Gastroesophageal sphincter (tissue), 4 donors: ENCODE data around the gene IFNGR1. TPM values are rescaled to one million over a fixed set of nuclear protein-coding genes. Genes with fewer than 3 reads are reported as not detected.

Source experiments
- ATAC-seq: fragments of 150-250 bp; one replicate; pipeline ENCODE4 v1.9.1; 2016; ENCODE audit warnings: mild to moderate bottlenecking, moderate library complexity
- H3K27ac ChIP-seq, 4 donors: fragments of 200-600 bp; sonication (generic) in 3 of 4; 1 replicate in 3 of 4; 2 replicates in 1 of 4; pipeline ENCODE4 v1.5.1; 2016 to 2019
- H3K27me3 ChIP-seq: fragments of 200-600 bp; sonication (generic); one replicate; pipeline ENCODE4 v1.5.1; 2019
- H3K36me3 ChIP-seq, 2 donors: fragments of 200-600 bp; sonication (generic); one replicate each; pipeline ENCODE4 v1.5.1; 2019; ENCODE audit warnings: control low read depth in 1 of 2
- H3K4me1 ChIP-seq, 3 donors: fragments of 200-600 bp; sonication (generic); 1 replicate in 2 of 3; 2 replicates in 1 of 3; pipeline ENCODE4 v1.5.1; 2016 to 2019; ENCODE audit warnings: control low read depth in 2 of 3
- H3K4me3 ChIP-seq, 2 donors: fragments of 200-600 bp; sonication (generic); one replicate each; pipeline ENCODE4 v1.5.1; 2019; ENCODE audit warnings: mild to moderate bottlenecking in 1 of 2, moderate library complexity in 1 of 2
- H3K9me3 ChIP-seq, 3 donors: fragments of 200-600 bp; sonication (generic); one replicate each; pipeline ENCODE4 v1.5.1; 2017 to 2019; ENCODE audit warnings: control low read depth in 2 of 3
- CTCF ChIP-seq, 4 experiments: fragments of 200-600 bp in 2 of 4; fragments of 450-650 bp in 2 of 4; sonication (generic) in 1 of 4; IDR thresholded peaks; one replicate each; pipeline ENCODE4 v1.5.1; 2017 to 2019; ENCODE audit warnings: antibody characterized with exemption in 4 of 4, mild to moderate bottlenecking in 2 of 4, moderate library complexity in 2 of 4
- EP300 ChIP-seq: sonication (generic); formaldehyde crosslinking; IDR thresholded peaks from one replicate; pipeline ENCODE4 v1.6.1; 2017; ENCODE audit warnings: antibody characterized with exemption, mild to moderate bottlenecking
- POLR2A ChIP-seq, 2 donors: fragments of 450-650 bp; IDR thresholded peaks; one replicate each; pipeline ENCODE4 v1.6.1; 2017; ENCODE audit warnings: antibody characterized with exemption in 2 of 2, mild to moderate bottlenecking in 2 of 2, moderate library complexity in 1 of 2
- POLR2AphosphoS5 ChIP-seq: sonication (generic); formaldehyde crosslinking; IDR thresholded peaks from one replicate; pipeline ENCODE4 v1.6.1; 2017; ENCODE audit warnings: antibody characterized with exemption
- WGBS, 2 donors: methylation state at CpG; one replicate each; pipeline ENCODE4 v1.1.5; 2018; ENCODE audit warnings: low coverage in 1 of 2; 5-methylcytosine and 5-hydroxymethylcytosine counted together
- total RNA-seq, 4 donors: library from RNA; depleted of rRNA; stranded (reverse); fragments of >200 nt; gene quantifications; one replicate each; pipeline ENCODE4 v1.1.0, GENCODE V29; 2016

Gene IFNGR1
- total RNA-seq, 4 donors from 2014 or later: 45.8 to 104 (median 66.9) TPM

- H3K27ac ChIP-seq: no peak overlapping the region
- H3K9me3 ChIP-seq: no peaks in the 10 kb centered on the region
- no peak overlapping the region for H3K4me3 ChIP-seq
- H3K36me3 ChIP-seq: no peaks in the 10 kb centered on the region
- 45 to 50% methylated on average over 5 of the region's 5 CpGs for WGBS, 2 donors
- no peak for ATAC-seq
- TF ChIP-seq POLR2AphosphoS5: no peak
- TF ChIP-seq EP300: no peak
- no peak for TF ChIP-seq CTCF (IDR thresholded peaks at IDR 0.05)
- no peak for TF ChIP-seq POLR2A (IDR thresholded peaks at IDR 0.05)
- H3K27me3 ChIP-seq: no peaks in the 10 kb centered on the region
- peaks cover 3 to 22% (median 7%) of the 10 kb centered on the region in 3 donors for H3K4me1 ChIP-seq
These were observed 45.3 kb upstream of the IFNGR1 start for GRCh38 chr6:137264311-137265075.

- Histone ChIP-seq H3K36me3 (no peaks in the 10 kb centered on the region), H3K4me1 (peaks cover 3 to 22% (median 7%) of the 10 kb centered on the region in 3 donors), H3K4me3 (no peak overlapping the region), H3K9me3 (peaks cover 0 to 4% (median 0%) of the 10 kb centered on the region in 3 donors), H3K27me3 (no peaks in the 10 kb centered on the region), H3K27ac (peak overlapping the region in 3 of 4 donors; percentile 25 to 62 (median 47))
- ATAC-seq: no peak
- no peak for TF ChIP-seq CTCF (IDR thresholded peaks at IDR 0.05)
- no peak for TF ChIP-seq POLR2A (IDR thresholded peaks at IDR 0.05)
- TF ChIP-seq EP300: no peak
- no peak for TF ChIP-seq POLR2AphosphoS5
These were observed 42.6 kb upstream of the IFNGR1 start for GRCh38 chr6:137261761-137262160.

GRCh38 chr6:137261361-137261760, 42.2 kb upstream of the IFNGR1 start:
- H3K36me3 ChIP-seq: no peaks in the 10 kb centered on the region
- TF ChIP-seq POLR2A (IDR thresholded peaks at IDR 0.05) (no peak), POLR2AphosphoS5 (no peak), EP300 (no peak), CTCF (IDR thresholded peaks at IDR 0.05) (no peak)
- WGBS, 2 donors: 37 to 42% methylated on average over 3 of the region's 3 CpGs
- no peak overlapping the region for H3K4me3 ChIP-seq
- no peaks in the 10 kb centered on the region for H3K27me3 ChIP-seq
- ATAC-seq: peak; percentile 57
- H3K4me1 ChIP-seq: peaks cover 3 to 22% (median 7%) of the 10 kb centered on the region in 3 donors
- H3K27ac ChIP-seq: peak overlapping the region in 3 of 4 donors; percentile 25 to 62 (median 47)
- H3K9me3 ChIP-seq: peaks cover 0 to 8% (median 0%) of the 10 kb centered on the region in 3 donors

- H3K27me3 ChIP-seq: no peaks in the 10 kb centered on the region
- peaks cover 3 to 22% (median 7%) of the 10 kb centered on the region in 3 donors for H3K4me1 ChIP-seq
- TF ChIP-seq CTCF (IDR thresholded peaks at IDR 0.05): no peak
- no peak for TF ChIP-seq POLR2AphosphoS5
- no peak for TF ChIP-seq POLR2A (IDR thresholded peaks at IDR 0.05)
- TF ChIP-seq EP300: no peak
- H3K36me3 ChIP-seq: no peaks in the 10 kb centered on the region
- peaks cover 0 to 16% (median 0%) of the 10 kb centered on the region in 3 donors for H3K9me3 ChIP-seq
- ATAC-seq: no peak
- H3K27ac ChIP-seq: peak overlapping the region in 1 of 4 donors; percentile 47
- no peak overlapping the region for H3K4me3 ChIP-seq
- 70 to 85% methylated on average over 6 of the region's 6 CpGs for WGBS, 2 donors
These were observed 41.0 kb upstream of the IFNGR1 start for GRCh38 chr6:137260217-137260616.

GRCh38 chr6:137259349-137259748, 40.2 kb upstream of the IFNGR1 start:
- no peak for TF ChIP-seq EP300
- TF ChIP-seq CTCF (IDR thresholded peaks at IDR 0.05): no peak
- no peak for TF ChIP-seq POLR2AphosphoS5
- no peak for TF ChIP-seq POLR2A (IDR thresholded peaks at IDR 0.05)
- Histone ChIP-seq H3K27me3 (no peaks in the 10 kb centered on the region), H3K4me3 (no peak overlapping the region), H3K36me3 (no peaks in the 10 kb centered on the region), H3K4me1 (peaks cover 3 to 22% (median 7%) of the 10 kb centered on the region in 3 donors), H3K27ac (no peak overlapping the region), H3K9me3 (peaks cover 0 to 23% (median 0%) of the 10 kb centered on the region in 3 donors)
- ATAC-seq: no peak
